ENCODE results near the gene PRRT2.
"Not testable (repeated sequence)": the region's sequence is repeated elsewhere in the genome, so short reads cannot be mapped to it uniquely, and the experiment has no call there.

PRRT2 gene

GRCh38 chr16:29812754-29813643 is 1.0 kb downstream of the PRRT2 start:
- no peak for DNase-seq (ENCODE audit: low read depth)

DNA sequence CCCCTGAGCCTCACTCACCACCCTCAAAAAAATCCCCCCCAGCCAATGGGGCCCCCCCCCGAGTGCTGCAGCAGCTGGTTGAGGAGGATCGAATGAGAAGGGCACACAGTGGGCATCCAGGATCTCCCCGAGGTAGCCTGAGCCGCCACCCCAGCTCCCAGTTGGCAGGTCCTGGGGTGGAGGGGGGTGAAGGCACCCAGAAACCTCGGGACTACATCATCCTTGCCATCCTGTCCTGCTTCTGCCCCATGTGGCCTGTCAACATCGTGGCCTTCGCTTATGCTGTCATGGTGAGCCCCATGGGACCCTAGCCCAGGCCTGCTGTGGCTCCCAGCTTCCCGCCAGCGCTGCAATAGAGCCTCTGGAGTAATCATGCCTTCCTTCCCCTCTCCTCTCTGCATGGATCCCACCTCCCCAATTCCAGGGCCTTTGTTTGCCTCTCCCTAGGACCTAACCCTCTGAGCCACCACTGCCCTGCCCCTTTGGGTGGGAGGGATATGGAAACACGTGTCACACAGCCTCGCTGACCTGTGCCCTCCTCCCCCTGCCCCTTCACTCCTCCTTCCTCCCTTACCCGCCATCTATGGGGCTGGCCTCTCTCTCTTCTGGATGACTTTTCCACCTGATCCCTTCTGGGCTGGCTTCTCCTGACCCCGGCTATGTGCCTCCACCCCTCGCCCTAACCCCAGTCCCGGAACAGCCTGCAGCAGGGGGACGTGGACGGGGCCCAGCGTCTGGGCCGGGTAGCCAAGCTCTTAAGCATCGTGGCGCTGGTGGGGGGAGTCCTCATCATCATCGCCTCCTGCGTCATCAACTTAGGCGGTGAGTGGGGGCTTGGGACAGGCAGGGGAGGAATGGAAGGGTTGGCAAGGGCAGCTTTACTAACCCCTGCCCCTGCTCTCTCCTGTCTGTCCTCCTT is 1.9 kb downstream of the PRRT2 start:
- DNase-seq (ENCODE audit: low read depth): no peak

DNA sequence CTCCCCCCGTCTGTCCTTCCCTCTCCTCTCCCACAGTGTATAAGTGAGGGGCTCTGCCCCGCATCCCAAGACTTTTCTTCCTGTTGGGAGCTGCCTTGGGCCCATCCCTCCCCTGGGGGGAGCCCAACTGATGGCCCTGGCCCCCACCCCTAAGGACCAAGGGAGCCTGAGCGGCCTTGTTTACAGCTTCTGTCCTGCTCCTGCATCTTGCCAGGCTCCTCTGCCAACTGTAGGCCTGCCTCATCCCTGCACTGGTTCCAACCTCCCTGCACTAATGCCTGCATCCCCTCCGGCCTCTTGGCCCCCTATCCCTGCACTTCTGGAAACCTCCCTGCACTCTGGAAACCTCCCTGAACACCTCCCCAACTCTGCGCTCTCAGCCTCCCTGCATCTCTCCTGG is 2.6 kb downstream of the PRRT2 start:
- no peak for DNase-seq (ENCODE audit: low read depth)

- DNase-seq (ENCODE audit: low read depth): no peak
Observed at GRCh38 chr16:29815032-29815721, 3.2 kb downstream of the PRRT2 start.

GRCh38 chr16:29815793-29816693 is 4.0 kb downstream of the PRRT2 start, which contains the start of gene PAGR1:
TSS of gene PAGR1 (plus strand) at chr16:29816152. CDS start at chr16:29816526, 374 bp downstream.
- peak; percentile 96 for DNase-seq (ENCODE audit: low read depth)

DNA sequence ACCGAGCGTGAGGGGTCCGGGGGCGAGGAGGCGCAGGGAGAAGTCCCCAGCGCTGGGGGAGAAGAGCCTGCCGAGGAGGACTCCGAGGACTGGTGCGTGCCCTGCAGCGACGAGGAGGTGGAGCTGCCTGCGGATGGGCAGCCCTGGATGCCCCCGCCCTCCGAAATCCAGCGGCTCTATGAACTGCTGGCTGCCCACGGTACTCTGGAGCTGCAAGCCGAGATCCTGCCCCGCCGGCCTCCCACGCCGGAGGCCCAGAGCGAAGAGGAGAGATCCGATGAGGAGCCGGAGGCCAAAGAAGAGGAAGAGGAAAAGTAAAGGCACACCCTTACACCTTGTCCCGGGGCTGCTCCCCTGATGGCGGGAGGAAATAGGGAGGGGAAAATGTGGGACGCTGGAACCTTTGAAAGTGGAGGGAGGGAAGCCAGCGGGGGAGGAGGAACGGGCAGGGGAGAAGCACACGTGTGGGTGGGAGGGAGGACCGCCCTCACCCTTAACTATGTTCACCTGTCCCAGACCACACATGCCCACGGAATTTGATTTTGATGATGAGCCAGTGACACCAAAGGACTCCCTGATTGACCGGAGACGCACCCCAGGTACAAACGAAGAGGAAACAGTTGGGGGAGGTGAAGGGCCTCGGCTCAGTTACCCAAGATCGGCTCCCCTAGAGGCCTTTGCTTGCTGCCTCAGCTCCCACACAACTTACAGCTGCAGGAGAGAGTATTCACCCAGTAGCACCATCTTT is 4.9 kb downstream of the PRRT2 start:
- no peak for DNase-seq (ENCODE audit: low read depth)

DNA sequence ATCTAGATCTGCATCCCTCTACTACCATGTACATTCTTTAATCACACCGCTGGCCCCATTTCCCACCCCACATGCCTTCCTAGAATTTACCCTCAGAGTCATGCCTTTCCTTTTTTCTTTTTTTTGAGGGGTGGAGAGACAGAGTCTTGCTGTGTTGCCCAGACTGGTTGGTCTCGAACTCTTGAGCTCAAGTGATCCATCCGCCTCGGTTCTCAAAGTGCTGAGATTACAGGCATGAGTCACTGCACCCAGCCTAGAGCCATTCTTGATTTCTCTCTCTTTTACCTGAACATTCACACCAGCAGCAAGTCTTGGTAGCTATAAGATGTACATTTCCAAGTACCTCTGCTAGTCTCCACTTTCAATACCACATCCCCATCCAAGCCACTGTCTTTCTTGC is 6.1 kb downstream of the PRRT2 start:
- no peak for DNase-seq (ENCODE audit: low read depth)

GRCh38 chr16:29819506-29819905 is 7.5 kb downstream of the PRRT2 start:
- no peak for DNase-seq (ENCODE audit: low read depth)

DNA sequence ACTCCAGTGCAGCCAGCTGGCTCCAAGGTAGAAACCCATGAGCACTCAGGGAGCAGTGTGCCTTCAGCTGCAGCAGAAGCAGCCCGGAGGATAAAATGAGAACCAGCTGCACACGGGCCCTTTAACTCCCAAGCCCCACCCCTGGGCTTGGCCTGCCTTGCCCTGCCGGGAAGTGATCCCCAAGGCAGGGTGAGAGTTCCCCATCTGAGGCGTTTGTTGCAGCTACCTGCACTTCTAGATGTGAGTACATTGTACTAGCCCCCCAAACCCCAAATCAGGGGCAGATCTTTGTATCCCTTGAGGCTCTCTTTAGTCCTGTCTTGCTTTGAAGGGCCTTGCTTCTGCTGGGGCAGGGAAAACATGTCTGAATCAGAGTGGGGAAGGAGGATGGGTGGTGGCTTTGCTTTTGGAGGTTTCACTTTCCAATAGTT is 8.3 kb downstream of the PRRT2 start, which contains the start of gene MVP:
Gene MVP, plus strand, starts transcription at position 192 of the 431 bp plus-strand sequence. CDS start 10,088 bp downstream, outside the sequence.
- no peak for DNase-seq (ENCODE audit: low read depth)

GRCh38 chr16:29820730-29821642 is 9.0 kb downstream of the PRRT2 start:
- DNase-seq (ENCODE audit: low read depth): no peak

DNA sequence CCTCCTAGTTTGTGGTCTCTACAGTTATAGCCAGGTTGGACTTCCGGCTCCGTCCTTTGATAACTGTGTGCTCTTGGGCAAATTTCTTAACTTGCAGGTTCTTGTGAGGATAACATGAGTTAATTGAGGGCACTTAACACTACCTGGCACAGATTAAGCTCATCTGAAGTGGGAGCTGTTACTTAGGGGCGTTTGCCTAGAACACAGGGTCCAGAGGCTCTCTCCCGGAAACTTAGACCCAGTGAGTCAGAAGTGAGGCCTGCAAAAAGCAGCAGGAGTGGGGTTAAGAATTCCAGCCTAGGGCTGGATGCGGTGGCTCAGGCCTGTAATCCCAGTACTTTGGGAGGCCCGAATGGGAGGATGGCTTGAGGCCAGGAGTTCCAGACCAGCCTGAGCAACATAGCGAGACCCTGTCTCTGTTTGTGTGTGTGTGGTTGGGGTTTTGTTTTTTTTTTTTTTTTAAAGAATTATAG is 9.7 kb downstream of the PRRT2 start:
- DNase-seq (ENCODE audit: low read depth): no peak

GRCh38 chr16:29824589-29825144 is 12.7 kb downstream of the PRRT2 start:
- no peak for DNase-seq (ENCODE audit: low read depth)

- no peak for DNase-seq (ENCODE audit: low read depth)
Observed at GRCh38 chr16:29825145-29826044, 13.4 kb downstream of the PRRT2 start.

DNA sequence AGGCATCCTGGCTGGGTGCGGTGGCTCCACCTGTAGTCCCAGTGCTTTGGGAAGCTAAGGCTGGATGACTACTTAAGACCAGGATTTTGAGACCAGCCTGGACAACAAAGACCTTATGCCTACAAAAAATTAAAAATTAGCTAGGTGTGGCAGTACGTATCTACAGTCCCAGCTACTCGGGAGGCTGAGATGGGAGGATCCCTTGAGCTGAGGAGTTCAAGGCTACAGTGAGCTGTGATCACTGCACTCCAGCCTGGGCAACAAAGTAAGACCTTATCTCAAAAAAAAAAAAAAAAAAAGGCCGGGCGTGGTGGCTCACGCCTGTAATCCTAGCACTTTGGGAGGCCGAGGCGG is 14.3 kb downstream of the PRRT2 start:
- no peak for DNase-seq (ENCODE audit: low read depth)

DNA sequence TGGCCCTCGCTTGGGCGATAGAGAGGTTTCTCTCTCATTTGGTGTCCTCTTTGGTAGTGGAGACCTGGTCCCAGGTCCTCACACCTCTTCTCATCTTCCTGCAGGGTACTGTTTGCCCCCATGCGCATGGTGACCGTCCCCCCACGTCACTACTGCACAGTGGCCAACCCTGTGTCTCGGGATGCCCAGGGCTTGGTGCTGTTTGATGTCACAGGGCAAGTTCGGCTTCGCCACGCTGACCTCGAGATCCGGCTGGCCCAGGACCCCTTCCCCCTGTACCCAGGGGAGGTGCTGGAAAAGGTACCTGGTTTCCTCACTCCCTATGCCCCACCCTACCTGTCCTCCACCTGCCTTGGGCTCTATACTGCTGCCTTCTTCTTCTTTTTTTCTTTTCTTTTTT is 18.8 kb downstream of the PRRT2 start:
- DNase-seq (ENCODE audit: low read depth): no peak

DNA sequence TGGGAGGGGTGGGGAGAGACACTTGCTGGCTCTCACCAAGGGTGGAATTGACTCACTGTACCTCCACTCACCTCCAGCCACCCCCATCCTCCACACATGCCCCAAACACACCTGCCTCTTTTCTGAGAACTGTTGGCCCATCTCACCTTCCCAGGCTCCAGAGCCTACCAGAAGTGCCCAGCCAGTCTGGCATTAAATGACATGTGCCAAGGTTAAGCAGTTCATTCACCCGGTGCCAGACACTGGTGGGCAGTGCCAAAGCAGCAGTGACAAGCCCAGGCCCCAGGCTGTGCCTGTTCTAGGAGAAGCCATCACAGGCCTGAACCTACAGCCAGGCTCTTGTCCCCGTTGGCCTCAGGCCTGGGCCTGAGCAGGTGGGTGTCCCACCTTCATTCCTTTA is 19.5 kb downstream of the PRRT2 start:
- no peak for DNase-seq (ENCODE audit: low read depth)

DNA sequence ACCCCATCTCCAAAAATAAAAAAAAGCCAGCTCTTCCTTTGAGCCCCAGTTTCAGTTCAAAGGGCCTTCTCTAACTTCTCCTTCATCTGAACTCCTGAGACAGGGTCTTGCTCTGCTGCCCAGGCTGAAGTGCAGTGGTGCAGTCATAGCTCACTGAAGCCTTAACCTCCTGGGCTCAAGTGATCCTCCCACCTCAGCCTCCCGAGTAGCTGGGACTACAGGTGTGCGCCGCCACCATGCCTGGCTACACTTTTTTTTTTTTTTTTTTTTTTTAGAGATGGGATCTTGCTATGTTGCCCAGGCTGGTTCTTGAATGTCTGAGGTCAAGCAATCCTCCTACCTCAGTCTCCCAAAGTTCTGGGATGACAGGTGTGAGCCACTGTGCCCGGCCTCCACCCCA is 21.2 kb downstream of the PRRT2 start:
- DNase-seq (ENCODE audit: low read depth): not testable (repeated sequence)

- no peak for DNase-seq (ENCODE audit: low read depth)
Observed at GRCh38 chr16:29834079-29834478, 22.1 kb downstream of the PRRT2 start.
